Thyroid gland (tissue), 4 donors: ENCODE measurements around the gene KPNA3.

Experiments
- CTCF ChIP-seq, 6 experiments: fragments of 200-600 bp in 3 of 6; fragments of 450-650 bp in 3 of 6; sonication (generic) in 3 of 6; IDR thresholded peaks; one replicate each; pipeline ENCODE4 v1.5.1; 2016 to 2019; ENCODE audit warnings: antibody characterized with exemption in 6 of 6, mild to moderate bottlenecking in 2 of 6, inconsistent platforms in 1 of 6, moderate library complexity in 1 of 6
- POLR2A ChIP-seq, 2 donors: fragments of 450-650 bp; IDR thresholded peaks; one replicate each; pipeline ENCODE4 v1.6.1; 2017; ENCODE audit warnings: antibody characterized with exemption in 2 of 2, mild to moderate bottlenecking in 2 of 2, moderate library complexity in 1 of 2

GRCh38 chr13:49841964-49842363 lies 49.5 kb upstream of the KPNA3 start:
- TF ChIP-seq POLR2A (IDR thresholded peaks at IDR 0.05) = no peak
- TF ChIP-seq CTCF (IDR thresholded peaks at IDR 0.05) = no peak
